Measurements from ENCODE around the gene MALT1. TPM values are rescaled to one million over a fixed set of nuclear protein-coding genes. Genes with fewer than 3 reads are reported as not detected.

The MALT1 gene
- total RNA-seq, 3 donors from 2014 or later: 26.7 to 33.5 (median 26.9) TPM

DNA sequence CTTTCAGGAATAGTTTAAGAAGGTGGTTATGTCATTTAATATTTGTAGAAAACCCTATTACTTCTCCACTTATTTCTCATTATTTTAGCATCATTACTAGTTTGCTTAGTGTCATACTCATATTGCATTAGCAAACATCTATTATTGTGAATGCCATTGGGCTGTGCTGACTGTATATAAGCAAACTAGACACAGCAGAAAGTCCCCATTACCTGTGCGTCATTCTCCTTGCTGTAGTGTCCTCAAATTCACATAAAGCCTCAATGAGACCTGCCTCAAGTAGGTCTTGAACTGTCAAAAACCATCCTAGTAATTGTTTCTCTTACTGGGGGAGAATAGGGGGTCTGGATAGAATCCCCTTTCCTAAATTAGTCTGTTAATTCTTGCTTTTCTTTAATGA is 43.6 kb downstream of the MALT1 start:
- Histone ChIP-seq H3K27ac (no peak overlapping the region), H3K9me3 (no peaks in the 10 kb centered on the region), H3K27me3 (no peaks in the 10 kb centered on the region), H3K4me1 (no peaks in the 10 kb centered on the region), H3K36me3 (no peaks in the 10 kb centered on the region), H3K4me3 (no peak overlapping the region)
- intact Hi-C loops (cut with DNase I; ENCODE audit: low total_unique reads): no loop called here
- DNase-seq (ENCODE audit: low spot score in 2 of 2): no peak
- TF ChIP-seq POLR2AphosphoS5 (IDR thresholded peaks at IDR 0.05) (no peak), POLR2A (IDR thresholded peaks at IDR 0.05) (no peak)
- TF ChIP-seq, protein P1, sequence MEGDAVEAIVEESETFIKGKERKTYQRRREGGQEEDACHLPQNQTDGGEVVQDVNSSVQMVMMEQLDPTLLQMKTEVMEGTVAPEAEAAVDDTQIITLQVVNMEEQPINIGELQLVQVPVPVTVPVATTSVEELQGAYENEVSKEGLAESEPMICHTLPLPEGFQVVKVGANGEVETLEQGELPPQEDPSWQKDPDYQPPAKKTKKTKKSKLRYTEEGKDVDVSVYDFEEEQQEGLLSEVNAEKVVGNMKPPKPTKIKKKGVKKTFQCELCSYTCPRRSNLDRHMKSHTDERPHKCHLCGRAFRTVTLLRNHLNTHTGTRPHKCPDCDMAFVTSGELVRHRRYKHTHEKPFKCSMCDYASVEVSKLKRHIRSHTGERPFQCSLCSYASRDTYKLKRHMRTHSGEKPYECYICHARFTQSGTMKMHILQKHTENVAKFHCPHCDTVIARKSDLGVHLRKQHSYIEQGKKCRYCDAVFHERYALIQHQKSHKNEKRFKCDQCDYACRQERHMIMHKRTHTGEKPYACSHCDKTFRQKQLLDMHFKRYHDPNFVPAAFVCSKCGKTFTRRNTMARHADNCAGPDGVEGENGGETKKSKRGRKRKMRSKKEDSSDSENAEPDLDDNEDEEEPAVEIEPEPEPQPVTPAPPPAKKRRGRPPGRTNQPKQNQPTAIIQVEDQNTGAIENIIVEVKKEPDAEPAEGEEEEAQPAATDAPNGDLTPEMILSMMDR (IDR thresholded peaks at IDR 0.05): no peak

DNA sequence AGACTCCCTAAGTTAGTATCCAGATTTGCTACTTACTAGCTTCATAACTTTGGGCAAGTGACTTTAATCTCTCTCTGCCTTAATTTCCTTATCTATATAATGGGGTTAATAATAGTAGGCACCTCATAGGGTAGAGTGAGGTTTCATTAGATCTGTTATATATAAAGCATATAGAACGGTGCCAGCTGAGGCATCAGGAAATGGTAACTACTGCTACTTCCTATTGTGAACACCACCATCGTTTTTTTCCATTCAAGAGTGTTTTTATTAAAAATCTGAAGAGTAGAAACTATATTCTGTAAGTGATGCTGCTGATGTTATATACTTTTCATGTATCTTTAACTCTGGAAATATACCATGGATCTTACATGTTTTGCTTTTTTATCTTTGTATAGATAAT is 44.3 kb downstream of the MALT1 start:
- intact Hi-C loops (cut with DNase I; ENCODE audit: low total_unique reads): no loop called here
- H3K27me3 ChIP-seq: no peaks in the 10 kb centered on the region

DNA sequence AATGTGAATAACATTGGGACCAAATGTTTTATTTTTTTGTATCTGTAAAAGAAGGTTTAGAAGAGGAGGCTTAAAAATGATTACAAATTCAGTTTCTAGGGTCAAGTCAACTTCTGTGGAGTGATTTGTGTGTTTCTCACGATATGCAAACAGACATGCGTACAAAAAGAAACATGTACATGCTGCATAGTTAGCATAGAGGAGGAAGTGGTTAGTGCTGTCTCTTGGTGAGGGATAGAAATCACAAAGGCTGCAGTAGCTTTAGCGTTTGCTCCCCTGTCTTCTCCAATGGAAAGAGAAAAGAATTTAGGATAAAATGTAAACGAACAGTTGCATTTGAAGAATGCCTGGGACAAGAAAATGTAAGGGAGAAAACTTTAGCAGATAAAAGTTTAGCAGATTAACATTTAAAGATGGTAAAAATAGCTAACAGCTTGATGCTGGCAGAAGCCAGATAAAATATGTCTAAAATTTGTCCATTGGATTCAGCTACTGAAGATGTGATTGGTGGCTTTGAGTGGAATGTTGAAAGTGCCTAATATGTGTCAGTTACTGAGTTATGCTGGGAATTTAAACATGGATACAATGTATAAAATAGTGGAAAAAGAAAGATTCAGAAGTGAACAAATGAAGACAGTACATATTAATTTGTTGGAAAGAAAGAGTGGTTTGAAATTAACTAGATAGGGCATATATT is 44.9 kb downstream of the MALT1 start:
- intact Hi-C loops (cut with DNase I; ENCODE audit: low total_unique reads): no loop called here
- H3K4me3 ChIP-seq: no peak overlapping the region
- H3K27ac ChIP-seq: no peak overlapping the region
- H3K36me3 ChIP-seq: no peaks in the 10 kb centered on the region
- no peak for TF ChIP-seq POLR2A (IDR thresholded peaks at IDR 0.05)
- TF ChIP-seq POLR2AphosphoS5 (IDR thresholded peaks at IDR 0.05): no peak
- TF ChIP-seq, protein P1 (IDR thresholded peaks at IDR 0.05): no peak
- DNase-seq (ENCODE audit: low spot score in 2 of 2): no peak
- H3K4me1 ChIP-seq: no peaks in the 10 kb centered on the region
- no peaks in the 10 kb centered on the region for H3K27me3 ChIP-seq
- no peaks in the 10 kb centered on the region for H3K9me3 ChIP-seq

More for the DNA sequence above, 44.3 kb downstream of the MALT1 start:
- no peaks in the 10 kb centered on the region for H3K36me3 ChIP-seq
- no peak overlapping the region for H3K4me3 ChIP-seq
- no peak overlapping the region for H3K27ac ChIP-seq
- TF ChIP-seq POLR2AphosphoS5 (IDR thresholded peaks at IDR 0.05): no peak
- TF ChIP-seq, protein P1 (IDR thresholded peaks at IDR 0.05): no peak
- TF ChIP-seq POLR2A (IDR thresholded peaks at IDR 0.05): no peak
- no peak for DNase-seq (ENCODE audit: low spot score in 2 of 2)
- no peaks in the 10 kb centered on the region for H3K9me3 ChIP-seq
- H3K4me1 ChIP-seq: no peaks in the 10 kb centered on the region

DNA sequence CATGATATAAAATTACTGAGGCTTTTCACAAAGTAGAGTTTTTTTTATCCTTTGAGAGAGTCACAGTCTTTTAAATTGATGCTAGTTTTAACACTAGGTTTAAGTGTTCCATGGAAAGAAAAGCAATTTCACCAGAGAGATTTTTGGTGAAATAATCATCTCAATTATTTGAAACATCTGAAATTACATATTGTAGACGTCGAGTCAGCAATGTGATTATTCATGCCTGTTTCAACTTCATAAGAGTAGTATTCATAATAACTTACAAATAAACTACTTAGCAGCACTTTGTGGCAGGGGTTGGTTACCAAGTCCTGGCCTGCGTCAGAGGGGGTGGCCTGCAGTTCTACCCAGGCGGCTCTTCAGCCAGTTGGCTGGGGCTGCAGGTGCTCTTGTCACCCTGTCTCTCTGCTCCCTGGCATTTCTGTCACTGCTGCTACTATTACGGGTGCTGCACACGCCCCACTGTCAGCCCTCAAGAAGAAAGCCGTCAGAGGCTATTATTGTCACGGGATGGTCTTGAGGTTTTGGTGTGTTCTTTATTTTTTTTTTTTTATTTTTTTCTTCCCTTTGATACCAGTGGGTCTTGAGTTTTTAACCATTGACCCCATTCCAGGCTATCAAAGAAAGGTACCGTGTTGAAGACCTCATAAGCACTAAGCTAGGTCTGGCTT is 50.4 kb downstream of the MALT1 start:
- Histone ChIP-seq H3K4me1 (no peaks in the 10 kb centered on the region), H3K27ac (no peak overlapping the region), H3K36me3 (no peaks in the 10 kb centered on the region), H3K4me3 (no peak overlapping the region), H3K27me3 (no peaks in the 10 kb centered on the region), H3K9me3 (no peaks in the 10 kb centered on the region)
- DNase-seq (ENCODE audit: low spot score in 2 of 2): no peak
- intact Hi-C loops (cut with DNase I; ENCODE audit: low total_unique reads): loop anchor here (5.0 kb wide), 1 partner anchor 326 kb away; no protein-coding TSS in a partner anchor
- TF ChIP-seq, protein P1 (IDR thresholded peaks at IDR 0.05): no peak
- TF ChIP-seq POLR2A (IDR thresholded peaks at IDR 0.05): no peak
- no peak for TF ChIP-seq POLR2AphosphoS5 (IDR thresholded peaks at IDR 0.05)
